Measurements from ENCODE around the gene C10orf67.
"Not testable (repeated sequence)": the region's sequence is repeated elsewhere in the genome, so short reads cannot be mapped to it uniquely, and the experiment has no call there.

C10orf67 gene

DNA sequence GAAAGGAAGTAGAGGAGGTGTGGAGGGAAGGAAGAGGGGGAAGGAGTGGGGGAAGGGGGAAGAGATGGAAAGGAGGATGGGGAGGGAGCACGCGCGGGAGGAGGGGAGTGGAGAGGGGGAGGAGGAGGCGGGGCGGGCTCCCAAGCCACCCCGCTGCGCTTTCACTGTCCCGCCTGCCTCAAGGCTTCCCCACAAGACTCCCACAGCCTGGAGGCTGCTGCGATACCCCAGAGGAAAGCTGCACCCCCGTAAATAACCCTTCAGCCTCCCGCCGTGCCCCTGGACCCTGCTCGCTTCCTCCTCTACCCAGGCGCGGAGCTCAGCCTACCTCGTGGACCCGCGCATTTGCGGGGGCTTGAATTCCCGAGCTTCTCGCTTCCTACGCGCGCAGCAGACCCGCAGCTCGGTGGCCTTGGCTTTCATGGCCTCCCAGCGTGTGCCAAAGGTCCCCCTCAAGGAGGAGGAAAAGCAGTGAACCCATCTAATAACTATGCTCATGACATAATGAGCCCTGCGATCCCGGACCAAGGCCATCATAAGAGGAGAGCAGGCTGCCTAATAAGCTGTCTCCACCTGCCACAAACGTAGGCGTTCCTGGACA, at the start of gene C10orf67:
C10orf67 (minus strand) TSS at position 557 of the 601 bp plus-strand sequence; CDS start at position 534, 23 bp downstream.
- peak in 1 of 3 donors; percentile 43 for DNase-seq

DNA sequence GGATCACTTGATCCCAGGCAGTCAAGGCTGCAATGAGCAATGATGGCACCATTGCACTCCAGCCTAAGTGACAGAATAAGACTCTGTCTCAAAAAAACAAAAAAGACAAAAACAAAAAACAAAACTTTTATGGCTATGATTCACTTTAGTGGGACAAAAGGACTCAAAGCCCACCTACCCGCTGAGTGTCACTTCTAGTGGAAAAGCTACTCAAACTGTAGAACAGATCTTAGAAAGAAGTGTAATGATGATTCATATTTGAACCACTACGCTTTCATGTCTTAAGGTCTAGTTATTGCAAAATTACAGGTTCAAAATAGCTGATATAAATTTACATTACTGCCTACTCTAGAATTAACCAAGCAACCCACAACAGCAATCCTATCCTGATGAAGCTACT, 47.2 kb upstream of the C10orf67 start:
- peak in 1 of 3 donors; percentile 18 for DNase-seq

DNA sequence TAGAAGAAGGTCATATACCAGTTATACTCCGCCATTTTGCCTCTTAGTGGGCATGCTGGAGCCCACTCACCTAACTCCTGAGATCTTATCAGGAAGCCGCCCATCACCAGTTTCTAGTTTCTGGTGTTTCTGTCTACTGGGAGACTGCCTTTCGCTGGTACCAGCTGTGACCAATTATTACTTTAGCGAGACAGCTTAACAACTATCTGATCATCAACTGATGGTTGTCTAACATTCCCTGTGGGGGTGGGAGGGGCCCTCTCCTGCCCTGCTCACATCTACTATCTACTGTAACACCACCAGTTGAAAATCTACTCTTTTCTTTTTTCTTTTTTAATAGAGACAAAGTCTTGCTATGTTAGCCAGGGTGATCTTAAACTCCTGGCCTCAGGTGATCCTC, 46.2 kb upstream of the C10orf67 start:
- DNase-seq = no peak

DNA sequence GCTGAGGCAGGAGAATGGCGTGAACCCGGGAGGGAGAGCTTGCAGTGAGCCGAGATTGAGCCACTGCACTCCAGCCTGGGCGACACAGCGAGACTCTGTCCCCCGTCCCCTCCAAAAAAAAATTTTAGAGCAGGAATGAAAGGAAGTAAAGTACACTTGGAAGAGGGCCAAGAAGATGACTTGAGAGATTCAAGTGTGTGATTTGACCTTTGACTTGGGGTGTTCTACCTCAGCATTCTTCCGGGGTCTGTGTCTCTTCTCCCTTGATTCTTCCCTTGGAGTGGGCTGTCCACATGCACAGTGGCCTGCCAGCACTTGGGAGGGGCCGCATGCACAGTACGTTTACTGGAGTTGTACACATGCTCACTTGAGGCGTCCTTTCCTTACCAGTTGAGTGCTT, 45.8 kb upstream of the C10orf67 start:
- DNase-seq = not testable (repeated sequence)

DNA sequence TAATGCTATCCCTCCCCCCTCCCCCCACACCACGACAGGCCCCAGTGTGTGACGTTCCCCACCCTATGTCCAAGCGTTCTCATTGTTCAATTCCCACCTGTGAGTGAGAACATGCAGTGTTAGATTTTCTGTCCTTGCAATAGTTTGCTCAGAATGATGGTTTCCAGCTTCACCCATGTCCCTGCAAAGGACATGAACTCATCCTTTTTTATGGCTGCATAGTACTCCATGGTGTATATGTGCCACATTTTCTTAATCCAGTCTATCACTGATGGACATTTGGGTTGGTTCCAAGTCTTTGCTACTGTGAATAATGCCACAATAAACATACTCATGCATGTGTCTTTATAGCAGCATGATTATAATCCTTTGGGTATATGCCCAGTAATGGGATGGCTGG, 42.9 kb upstream of the C10orf67 start:
- not testable (repeated sequence) for DNase-seq

DNA sequence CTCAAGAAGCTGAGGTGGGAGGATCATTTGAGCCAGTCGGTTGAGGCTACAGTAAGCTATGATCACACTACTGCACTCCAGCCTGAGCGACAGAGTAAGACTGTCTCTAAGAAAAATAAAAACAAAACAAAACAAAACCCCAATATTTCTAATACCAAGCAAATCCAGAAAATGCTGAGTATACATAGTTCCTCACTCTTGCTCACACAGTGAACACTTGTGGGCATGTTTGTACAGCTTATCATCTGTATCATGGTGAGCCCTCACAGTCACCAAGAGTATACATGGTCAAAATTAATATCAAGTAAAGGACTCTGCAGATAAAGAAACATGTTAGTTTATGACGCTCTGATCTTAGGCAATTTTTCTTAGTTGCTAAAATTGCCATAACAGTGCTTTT, 41.5 kb upstream of the C10orf67 start:
- DNase-seq = no peak

DNA sequence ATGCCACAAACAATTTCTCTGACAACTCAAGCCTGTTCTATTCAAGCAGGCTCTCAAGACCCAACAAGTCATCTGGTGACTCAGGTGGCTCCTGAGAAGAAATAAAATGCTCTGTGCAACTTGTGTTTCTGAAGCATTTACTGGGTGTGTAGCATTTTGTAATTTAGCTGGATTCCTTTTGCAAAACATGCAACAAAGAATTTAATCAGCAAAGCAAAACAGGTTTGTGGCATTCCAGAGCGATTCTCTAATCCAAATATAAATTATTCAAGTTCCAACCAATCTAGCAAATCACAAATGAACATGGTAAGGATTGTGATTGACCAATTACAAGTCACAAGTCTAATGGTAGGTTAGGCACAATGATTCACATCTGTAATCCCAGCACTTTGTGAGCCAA, 39.8 kb upstream of the C10orf67 start:
- DNase-seq = no peak

DNA sequence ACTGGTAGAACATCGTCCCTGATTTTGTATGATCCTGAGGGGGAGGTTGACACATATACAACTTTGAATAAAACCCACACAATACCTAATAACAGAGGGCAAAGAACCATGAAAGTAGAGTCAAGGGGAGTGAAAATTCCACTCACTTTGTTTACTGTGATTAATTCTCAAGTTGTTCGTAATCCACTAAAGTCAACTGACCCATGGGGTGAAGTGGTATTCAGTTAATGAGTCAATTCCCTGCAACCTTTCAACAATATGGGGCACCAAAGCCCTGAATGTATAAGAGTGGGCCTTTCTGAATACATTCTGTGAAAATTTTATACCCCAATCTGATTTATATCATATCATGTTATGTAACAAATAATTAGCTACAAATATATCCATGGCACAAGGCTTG, 39.0 kb upstream of the C10orf67 start:
- DNase-seq = no peak

DNA sequence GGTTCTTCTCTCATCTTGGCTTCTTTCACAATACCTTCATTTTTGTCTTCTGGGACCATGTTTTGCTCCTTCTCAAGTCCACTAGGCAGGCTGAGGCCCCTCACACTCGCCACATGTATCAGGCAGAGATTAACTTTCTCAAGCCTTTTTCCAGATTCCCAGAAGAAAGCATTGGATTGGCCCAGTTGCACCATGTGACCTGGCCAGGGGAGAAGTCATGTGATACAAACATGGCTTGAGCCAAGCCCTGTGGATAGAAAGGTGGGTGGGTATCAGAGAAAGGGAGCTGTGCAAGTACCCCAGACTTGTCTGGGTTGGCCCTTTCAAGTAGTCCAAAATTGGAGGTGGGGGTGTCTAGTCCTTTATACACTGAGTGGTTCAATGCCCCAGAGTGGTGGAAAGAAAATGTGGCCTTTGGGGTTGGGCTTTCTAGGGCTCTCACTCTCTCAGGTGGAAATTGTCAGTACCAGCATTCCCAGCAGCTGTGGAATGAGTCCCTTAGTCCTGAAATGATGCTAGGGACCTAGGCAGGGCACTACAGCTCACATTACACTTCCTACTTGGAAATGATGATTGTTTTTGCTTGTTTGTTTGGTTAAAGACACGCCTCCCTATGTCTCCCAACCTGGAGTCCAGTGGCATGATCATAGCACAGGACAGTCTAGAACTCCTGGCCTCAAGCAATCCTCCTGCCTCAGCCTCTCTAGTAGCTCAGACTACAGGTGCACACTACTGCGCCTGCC, 36.9 kb upstream of the C10orf67 start:
- DNase-seq = no peak

DNA sequence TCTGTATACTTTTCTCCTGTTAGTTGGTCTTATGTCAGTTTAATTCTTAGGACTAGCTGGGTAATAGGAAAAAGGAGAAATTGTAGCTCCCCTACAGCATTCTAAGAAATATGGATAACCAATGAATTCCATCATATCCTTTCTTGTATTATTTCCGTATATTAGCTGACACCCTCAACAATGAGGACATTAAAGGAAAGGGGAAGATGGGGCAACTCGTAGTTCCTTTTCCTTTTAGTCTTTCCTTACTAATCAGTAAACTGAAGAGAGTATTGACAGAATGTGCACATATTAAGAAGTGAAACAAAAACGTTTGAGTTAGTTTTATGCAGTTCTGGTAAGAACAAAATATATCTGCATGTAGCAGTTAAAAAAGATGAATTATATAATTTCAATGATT, 35.1 kb upstream of the C10orf67 start:
- DNase-seq = peak; percentile 70 to 92 (median 88)

DNA sequence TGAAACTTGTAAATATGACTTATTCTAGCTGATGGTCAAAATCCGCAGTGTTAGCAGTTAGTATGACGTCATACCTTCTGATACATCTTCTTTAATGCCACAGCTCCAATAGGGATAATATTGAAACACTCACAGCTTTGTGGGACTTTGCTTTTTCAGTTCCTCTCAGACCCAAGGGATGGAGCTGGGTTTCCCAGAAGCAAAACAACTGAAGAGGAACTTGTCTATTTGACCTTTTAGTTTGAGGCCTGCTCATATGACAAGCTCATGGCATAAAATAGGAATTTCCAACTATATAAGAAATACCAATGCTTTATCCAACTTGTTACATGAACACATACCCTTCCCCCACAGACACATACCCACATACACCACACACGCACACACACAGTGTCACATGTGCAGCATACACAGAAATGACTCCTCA, 31.6 kb upstream of the C10orf67 start:
- peak; percentile 89 to 100 (median 98) for DNase-seq

DNA sequence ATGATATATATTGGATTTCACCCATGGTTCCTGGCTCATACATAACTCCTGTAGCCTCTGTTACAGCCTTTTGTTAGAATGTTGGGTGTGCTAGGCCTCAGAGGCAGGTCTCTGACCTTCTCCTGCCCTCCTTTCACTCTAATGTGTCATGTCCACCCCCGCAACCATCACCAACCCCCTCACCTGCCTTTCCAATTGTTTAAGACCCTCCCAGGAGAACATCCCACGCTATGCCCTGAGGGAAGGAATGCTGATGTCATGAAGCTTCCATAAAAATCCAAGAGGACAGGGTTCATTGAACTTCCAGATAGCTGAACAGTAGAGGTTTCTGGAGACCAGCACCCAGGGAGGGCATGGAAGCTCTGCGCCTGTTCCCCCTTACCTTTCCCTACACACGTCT, 30.8 kb upstream of the C10orf67 start:
- no peak for DNase-seq

DNA sequence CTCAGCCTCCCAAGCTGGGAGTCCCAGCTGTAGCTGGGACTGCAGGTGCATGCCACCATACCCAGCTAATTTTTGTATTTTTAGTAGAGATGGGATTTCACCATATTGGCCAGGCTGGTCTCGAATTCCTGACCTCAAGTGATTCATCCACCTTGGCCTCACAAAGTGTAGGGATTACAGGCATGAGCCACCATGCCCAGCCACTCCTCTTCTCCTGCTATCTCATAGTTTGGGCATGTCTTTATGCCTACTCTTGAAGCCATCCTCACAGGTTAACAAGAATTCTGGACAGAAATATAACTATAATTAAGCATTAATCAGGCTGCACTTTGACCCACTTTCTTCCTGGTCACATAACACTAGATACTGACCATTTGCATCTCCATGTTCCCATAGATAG, 28.6 kb upstream of the C10orf67 start:
- no peak for DNase-seq

DNA sequence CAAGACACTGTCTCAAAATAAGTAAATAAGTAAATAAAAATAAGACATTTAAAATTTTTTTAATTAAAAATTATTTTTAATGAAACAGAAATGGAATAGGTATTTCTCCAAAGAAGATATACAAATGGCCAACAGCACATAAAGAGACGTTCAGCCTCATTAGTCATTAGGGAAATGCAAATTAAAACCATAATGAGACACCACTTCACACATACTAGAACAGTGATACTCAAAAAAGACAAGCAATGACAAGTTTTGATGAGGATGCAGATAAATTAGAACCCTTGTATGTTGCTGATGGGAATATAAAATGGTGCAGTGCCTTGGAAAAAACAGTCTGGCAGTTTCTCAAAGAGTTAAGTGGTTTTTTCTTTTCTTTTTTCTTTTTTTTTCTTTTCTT, 26.5 kb upstream of the C10orf67 start:
- no peak for DNase-seq

DNA sequence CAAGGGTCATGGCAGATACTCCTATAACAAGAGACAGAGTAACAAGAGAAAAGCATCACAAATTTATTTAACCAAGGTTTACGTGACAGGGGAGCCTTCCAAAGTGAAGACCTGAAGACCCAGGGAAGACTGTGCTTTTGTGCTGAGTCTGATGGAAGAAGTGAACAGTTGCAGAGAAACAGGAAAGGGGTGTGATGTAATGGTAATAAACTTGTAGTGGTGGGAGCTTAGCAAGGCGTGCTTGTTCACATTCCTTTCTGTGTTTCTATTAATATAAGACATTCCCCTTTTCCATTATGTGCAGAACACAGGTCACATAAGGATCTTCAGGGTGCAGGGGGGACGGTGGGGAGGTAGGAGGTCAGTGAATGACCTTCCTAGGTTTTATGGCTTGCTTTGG, 25.5 kb upstream of the C10orf67 start:
- DNase-seq = no peak

DNA sequence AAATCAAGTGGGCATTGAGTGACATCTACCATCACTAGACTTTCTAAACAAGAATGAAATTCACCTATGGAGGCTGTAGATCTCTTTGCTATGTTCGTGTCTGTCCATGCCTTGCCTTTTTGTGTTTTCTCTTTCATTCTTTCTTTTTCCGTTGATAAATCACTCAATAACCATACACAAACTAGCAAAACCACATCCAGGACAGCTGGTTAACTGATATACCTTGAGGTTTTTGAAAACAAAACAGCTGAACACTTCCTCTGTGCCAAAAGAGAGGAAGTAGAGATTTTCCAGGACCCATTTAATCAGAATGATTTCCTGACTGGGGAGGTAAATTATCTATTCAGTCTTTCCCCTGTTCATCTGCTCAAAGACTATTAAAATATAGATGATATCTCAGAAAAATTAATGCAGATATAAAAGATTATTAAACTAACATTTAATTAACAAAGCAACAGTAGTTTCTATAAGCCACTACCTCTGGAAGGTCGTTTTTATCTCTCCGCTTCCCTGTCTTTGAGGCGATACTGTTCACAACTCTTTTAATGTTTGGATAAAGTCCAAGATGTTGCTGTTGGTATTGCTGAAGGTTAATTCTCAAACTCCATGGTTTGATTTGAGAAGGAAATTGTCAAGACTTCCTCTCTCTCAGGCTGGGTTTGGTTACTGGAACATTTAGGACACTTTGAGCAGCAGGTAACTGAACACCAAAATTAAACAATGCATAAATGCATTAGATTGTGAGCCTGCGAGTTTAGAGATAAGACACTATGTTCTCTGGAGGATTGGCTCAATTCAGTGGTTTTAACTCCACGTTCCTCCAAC, 24.4 kb upstream of the C10orf67 start:
- no peak for DNase-seq

DNA sequence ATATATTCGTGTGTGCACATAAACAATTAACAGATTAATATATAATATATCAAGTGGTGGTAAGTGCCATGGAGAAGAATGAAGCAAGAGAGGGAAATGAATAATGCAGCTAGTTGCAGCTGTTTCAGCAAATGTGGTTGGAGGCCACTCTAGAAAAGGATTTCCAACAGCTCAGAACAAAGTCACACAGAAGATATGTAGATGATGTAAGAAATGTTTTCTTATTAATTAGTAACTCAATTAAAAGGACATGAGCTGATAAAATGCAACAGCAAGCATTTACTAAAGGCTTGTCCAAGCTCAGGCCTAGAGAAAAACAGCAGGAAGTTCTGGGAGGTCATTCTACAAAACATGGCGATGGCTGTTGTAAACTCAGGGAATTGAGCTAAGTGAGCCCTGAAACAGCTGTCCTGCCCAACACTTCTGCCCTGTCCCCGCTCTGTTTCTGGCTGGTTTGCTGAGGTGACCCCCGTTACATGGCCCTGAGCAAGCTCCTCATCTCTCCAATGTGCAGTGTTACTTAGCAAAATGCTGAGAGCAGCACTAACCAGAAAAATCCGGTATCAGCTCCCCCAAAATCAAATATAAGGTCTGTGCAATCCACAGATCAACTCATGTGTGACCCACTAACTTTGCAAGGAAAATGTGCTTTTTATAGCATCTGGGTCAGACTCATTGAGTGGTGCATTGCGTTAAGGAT, 23.4 kb upstream of the C10orf67 start:
- DNase-seq = peak in 1 of 3 donors; percentile 46

DNA sequence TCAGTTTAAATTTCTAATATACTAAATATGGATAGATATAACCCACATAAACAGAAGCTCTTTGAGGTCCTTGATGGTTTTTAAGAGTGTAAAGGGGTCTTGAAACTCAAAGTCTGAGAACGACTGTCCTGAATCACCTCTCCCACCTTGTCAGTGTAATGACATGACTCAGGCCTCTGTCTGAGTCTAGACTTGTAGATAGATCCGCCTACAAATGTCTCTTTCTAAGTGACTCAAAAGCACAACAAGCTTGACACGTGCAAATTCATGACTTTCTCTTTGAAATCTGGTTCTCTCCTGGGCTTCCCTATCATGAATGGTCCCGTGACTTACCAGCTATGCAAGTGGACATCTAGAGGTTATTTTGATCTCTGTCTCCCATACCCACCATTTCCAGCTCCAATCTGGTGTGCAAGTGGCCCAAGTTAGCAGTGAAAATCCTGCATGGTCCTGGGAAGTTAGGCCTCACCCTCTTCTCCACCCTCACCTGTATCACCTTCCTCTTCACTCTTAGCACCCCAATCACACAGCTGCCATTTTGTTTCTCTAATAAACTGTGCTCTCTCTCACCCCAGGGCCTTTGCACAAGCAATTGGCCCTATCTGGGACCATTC, 20.9 kb upstream of the C10orf67 start:
- DNase-seq = peak in 2 of 3 donors; percentile 36 to 49

DNA sequence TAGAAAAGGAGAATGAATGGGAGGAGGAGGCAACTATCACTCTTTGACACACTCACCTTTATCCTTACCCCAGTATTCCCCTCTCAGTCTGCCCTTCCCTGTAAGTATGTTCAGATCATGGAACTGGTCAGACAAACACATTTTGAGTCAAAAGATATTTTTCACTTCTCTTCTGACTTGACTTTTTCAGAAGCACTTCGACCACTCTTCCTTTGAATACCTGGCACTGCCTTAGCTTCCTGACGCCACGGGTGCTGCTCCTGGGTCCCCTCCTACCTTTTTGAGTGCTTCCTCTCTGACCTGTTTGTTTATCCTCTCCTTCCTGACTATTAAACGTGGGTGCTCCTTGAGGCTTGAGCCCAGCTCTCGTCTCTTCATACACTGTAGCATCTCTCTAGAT, 19.8 kb upstream of the C10orf67 start:
- no peak for DNase-seq

DNA sequence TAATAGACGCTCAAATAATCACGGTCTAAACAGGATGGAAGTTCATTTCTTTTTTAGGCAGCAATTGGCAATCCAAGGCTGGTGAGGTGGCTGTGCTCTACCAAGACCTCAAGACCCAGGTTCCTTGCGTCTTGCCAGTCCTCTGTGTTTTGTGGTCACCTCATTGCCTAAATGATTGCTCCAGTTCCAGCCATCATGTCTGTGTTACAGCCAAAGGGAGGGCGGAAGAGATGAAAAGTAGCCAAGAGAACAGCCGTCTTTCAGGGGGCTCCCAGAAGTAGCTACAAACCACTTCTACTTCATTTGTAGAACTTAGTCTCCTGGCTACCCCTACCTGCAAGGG, 19.2 kb upstream of the C10orf67 start:
- no peak for DNase-seq

DNA sequence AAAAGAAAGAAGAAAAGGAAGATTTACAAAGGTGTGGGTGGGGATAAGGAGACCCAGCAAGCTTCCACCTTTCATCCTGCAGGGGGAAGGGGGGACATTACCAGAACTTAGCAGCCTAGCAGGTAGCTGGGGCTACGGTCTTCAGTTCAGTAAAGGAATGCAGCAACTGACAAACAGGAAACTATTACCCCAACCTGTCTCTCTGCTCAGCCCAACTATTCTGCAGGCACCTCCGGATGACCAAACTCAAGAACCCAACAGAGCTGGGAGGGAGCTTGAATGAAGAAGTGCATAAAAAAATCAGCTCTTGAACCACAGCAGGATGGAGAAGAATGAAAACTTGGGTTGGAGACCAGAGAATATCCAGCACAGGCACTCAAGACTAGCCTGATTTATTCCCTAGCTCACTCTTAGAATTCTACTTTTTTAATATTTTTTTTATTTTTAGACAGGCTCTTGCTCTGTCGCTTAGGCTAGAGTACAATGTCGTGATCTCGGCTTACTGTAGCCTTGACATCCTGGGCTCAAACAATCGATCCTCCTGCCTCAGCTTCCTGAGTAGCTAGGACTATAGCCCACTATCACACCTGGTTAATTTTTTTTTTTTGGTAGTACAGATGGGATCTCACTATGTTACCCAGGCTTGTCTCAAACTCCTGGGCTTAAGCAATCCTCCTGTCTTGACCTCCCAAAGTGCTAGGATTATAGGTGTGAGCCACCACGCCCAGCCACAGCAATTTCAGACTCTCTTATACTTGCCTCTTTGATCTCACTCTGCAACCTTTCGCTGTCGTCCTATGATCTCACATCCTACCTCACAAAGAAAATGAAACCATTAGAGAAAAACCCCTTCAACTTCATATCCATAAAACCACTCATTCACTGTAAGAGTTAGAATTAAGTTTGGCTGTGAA, 18.5 kb upstream of the C10orf67 start:
- DNase-seq = no peak
